DOHH2 (cell line): ENCODE results near the gene VWA2.

ENCODE experiments used
- H3F3A ChIP-seq: fragments of 200-600 bp; sonication (generic), shearing (Covaris generic); 2 replicates; pipeline ENCODE4 v1.6.0; 2016; ENCODE audit warnings: antibody characterized with exemption, mild to moderate bottlenecking; ENCODE audit not compliant: control insufficient read depth, insufficient read depth
- H3K27ac ChIP-seq: fragments of 200-600 bp; sonication (generic); 2 replicates; pipeline ENCODE4 v1.5.1; 2014; ENCODE audit warnings: low read depth, mild to moderate bottlenecking, low read length, moderate library complexity
- H3K27me3 ChIP-seq: fragments of 200-600 bp; sonication (generic); 2 replicates; pipeline ENCODE4 v1.6.1; 2014; ENCODE audit warnings: mild to moderate bottlenecking, low read length, mixed read lengths; ENCODE audit not compliant: control insufficient read depth
- H3K36me3 ChIP-seq: fragments of 200-600 bp; sonication (generic); 2 replicates; pipeline ENCODE4 v1.6.1; 2014; ENCODE audit warnings: mild to moderate bottlenecking, low read length, moderate library complexity, mixed read lengths; ENCODE audit not compliant: control insufficient read depth
- H3K4me1 ChIP-seq: fragments of 200-600 bp; sonication (generic); 2 replicates; pipeline ENCODE4 v1.6.1; 2014; ENCODE audit warnings: mild to moderate bottlenecking, low read length, mixed read lengths; ENCODE audit not compliant: control insufficient read depth
- H3K4me2 ChIP-seq: fragments of 200-600 bp; sonication (generic); 2 replicates; pipeline ENCODE4 v1.6.0; 2014; ENCODE audit warnings: mild to moderate bottlenecking, low read length, moderate library complexity
- H3K4me3 ChIP-seq: fragments of 200-600 bp; sonication (generic); 2 replicates; pipeline ENCODE4 v1.5.1; 2014; ENCODE audit warnings: mild to moderate bottlenecking, low read length, mixed read lengths
- H3K79me2 ChIP-seq: fragments of 200-600 bp; sonication (generic); 2 replicates; pipeline ENCODE4 v1.6.1; 2014; ENCODE audit warnings: mild to moderate bottlenecking, low read length, mixed read lengths; ENCODE audit not compliant: control insufficient read depth
- H3K9me2 ChIP-seq: fragments of 200-600 bp; sonication (generic); replicated peaks from 2 replicates; pipeline ENCODE4 v1.6.1; 2014; ENCODE audit warnings: mild to moderate bottlenecking, low read length, mixed read lengths; ENCODE audit not compliant: control insufficient read depth
- H3K9me3 ChIP-seq: fragments of 200-600 bp; sonication (generic); 2 replicates; pipeline ENCODE4 v1.6.1; 2014; ENCODE audit warnings: antibody characterized with exemption, low read length, mixed read lengths; ENCODE audit not compliant: control insufficient read depth, insufficient read depth
- H4K20me1 ChIP-seq: fragments of 200-600 bp; sonication (generic); 2 replicates; pipeline ENCODE4 v1.6.0; 2014; ENCODE audit warnings: low read depth, mild to moderate bottlenecking, antibody characterized with exemption, low read length, moderate library complexity; ENCODE audit not compliant: control insufficient read depth, insufficient read depth
- EZH2phosphoT487 ChIP-seq: fragments of 200-600 bp; sonication (generic); IDR thresholded peaks from 2 replicates; pipeline ENCODE4 v1.6.1; 2017; ENCODE audit warnings: borderline replicate concordance, mild to moderate bottlenecking, antibody characterized with exemption, low read length, moderate library complexity, mixed read lengths
- TF ChIP-seq, protein P1 (sequence below): fragments of 200-600 bp; sonication (generic); IDR thresholded peaks from one replicate; pipeline ENCODE4 v1.5.1; 2014; ENCODE audit warnings: antibody characterized with exemption, mild to moderate bottlenecking, low read depth, low read length; ENCODE audit not compliant: poor library complexity, severe bottlenecking

The VWA2 gene

GRCh38 chr10:114311023-114311422 is 72.0 kb downstream of the VWA2 start:
- Histone ChIP-seq H3K4me1 (no peaks in the 10 kb centered on the region), H3K9me2 (no peaks in the 10 kb centered on the region), H3K4me2 (no peak overlapping the region), H3K4me3 (no peak overlapping the region), H3K9me3 (no peaks in the 10 kb centered on the region), H3K27me3 (no peaks in the 10 kb centered on the region; the same call in 1 of the 2 replicates), H3K79me2 (no peaks in the 10 kb centered on the region), H3K36me3 (no peaks in the 10 kb centered on the region), H3F3A (no peaks in the 10 kb centered on the region), H3K27ac (no peak overlapping the region), H4K20me1 (no peaks in the 10 kb centered on the region)
- TF ChIP-seq, protein P1, sequence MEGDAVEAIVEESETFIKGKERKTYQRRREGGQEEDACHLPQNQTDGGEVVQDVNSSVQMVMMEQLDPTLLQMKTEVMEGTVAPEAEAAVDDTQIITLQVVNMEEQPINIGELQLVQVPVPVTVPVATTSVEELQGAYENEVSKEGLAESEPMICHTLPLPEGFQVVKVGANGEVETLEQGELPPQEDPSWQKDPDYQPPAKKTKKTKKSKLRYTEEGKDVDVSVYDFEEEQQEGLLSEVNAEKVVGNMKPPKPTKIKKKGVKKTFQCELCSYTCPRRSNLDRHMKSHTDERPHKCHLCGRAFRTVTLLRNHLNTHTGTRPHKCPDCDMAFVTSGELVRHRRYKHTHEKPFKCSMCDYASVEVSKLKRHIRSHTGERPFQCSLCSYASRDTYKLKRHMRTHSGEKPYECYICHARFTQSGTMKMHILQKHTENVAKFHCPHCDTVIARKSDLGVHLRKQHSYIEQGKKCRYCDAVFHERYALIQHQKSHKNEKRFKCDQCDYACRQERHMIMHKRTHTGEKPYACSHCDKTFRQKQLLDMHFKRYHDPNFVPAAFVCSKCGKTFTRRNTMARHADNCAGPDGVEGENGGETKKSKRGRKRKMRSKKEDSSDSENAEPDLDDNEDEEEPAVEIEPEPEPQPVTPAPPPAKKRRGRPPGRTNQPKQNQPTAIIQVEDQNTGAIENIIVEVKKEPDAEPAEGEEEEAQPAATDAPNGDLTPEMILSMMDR = no peak
- TF ChIP-seq EZH2phosphoT487 = no peak

GRCh38 chr10:114311496-114312209 is 72.6 kb downstream of the VWA2 start:
- TF ChIP-seq, protein P1 = no peak
- TF ChIP-seq EZH2phosphoT487 = no peak
- no peaks in the 10 kb centered on the region for H3K9me3 ChIP-seq
- H3K79me2 ChIP-seq = no peaks in the 10 kb centered on the region
- no peaks in the 10 kb centered on the region for H3K4me1 ChIP-seq
- H3K27ac ChIP-seq = no peak overlapping the region
- H3K4me2 ChIP-seq = no peak overlapping the region
- H3K9me2 ChIP-seq = no peaks in the 10 kb centered on the region
- no peak overlapping the region for H3K4me3 ChIP-seq
- no peaks in the 10 kb centered on the region; the same call in 1 of the 2 replicates for H3K27me3 ChIP-seq
- no peaks in the 10 kb centered on the region for H3F3A ChIP-seq
- no peaks in the 10 kb centered on the region for H3K36me3 ChIP-seq
- H4K20me1 ChIP-seq = no peaks in the 10 kb centered on the region

DNA sequence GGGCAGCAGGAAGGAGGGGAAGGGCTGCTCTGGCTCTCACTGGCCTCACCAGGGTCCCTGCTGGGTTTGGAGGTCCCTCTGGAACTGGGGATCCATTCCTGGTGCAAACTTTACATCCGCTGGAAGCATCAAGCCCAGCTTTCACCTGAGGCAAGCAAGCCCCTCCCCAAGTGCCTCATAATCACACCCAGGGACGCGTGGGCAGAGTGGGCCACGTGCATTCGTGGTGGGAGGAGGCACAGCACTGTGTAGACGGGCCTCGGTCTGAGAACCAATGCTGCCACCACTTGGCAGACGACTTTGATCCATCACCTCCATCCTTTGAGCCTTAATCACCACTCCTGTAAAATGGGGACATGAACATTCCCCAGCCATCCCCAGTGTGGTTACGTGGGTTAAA is 74.1 kb downstream of the VWA2 start:
- no peaks in the 10 kb centered on the region; the same call in 1 of the 2 replicates for H3K27me3 ChIP-seq
- TF ChIP-seq EZH2phosphoT487 = no peak
- TF ChIP-seq, protein P1 = no peak

More for the DNA sequence above, 74.1 kb downstream of the VWA2 start:
- Histone ChIP-seq H3F3A (no peaks in the 10 kb centered on the region), H3K27ac (no peak overlapping the region), H3K36me3 (no peaks in the 10 kb centered on the region), H3K9me2 (no peaks in the 10 kb centered on the region), H3K4me1 (no peaks in the 10 kb centered on the region), H3K79me2 (no peaks in the 10 kb centered on the region), H3K4me3 (no peak overlapping the region), H3K9me3 (no peaks in the 10 kb centered on the region), H4K20me1 (no peaks in the 10 kb centered on the region), H3K4me2 (no peak overlapping the region)
